ENCODE measurements around the gene MLX.

DNA sequence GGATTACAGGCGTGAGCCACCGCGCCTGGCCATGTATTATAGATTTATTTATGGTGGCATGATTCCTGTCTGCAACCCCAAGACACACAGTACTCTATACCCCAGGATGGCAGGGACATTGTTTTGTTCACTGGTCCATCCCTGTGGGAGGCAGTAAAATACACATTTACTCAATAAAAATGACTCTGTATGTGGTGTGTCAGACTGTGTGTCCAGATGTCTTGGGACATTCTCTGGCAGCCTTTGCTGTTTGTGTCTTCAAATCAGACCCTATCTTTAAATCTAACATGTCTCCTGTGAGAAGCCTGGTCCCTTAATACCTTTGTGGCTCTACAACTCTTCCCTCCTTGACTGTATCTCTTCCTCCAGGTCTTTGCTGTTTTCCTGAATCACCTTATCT lies 6.7 kb upstream of the MLX start:
- TF ChIP-seq CTCF (IDR thresholded peaks at IDR 0.05) (no peak), POLR2A (IDR thresholded peaks at IDR 0.05) (no peak)
